ENCODE results near the gene ZNF525. TPM values are rescaled to one million over a fixed set of nuclear protein-coding genes. Genes with fewer than 3 reads are reported as not detected.

The ZNF525 gene
- total and polyA plus RNA-seq, 4 donors, result 1.1 to 5.2 (median 1.4) TPM

DNA sequence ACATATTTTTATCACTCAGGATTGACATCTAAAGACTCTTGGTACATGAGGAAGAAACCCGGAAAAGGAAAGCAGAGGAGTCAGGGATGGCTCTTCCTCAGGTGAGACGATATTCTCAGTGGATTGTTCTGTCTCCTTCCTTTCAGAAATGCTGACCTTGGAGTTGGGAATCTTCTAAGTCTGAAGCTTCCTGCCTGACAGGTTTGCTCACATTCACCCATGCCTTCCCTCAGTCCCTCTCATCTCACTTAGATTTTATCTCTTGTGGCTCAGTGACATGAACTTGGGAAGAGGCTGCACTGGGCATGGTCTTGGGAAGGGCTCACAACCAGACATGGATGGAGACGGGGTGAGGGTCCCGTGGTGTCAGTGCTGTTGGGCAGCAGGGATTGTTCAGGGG lies 6.7 kb downstream of the ZNF525 start (continued):
- no peak for TF ChIP-seq JUND (IDR thresholded peaks at IDR 0.05)
- no peak for TF ChIP-seq ATF3 (IDR thresholded peaks at IDR 0.05)
- TF ChIP-seq GABPA (IDR thresholded peaks at IDR 0.05 in 1 of 2, conservative IDR thresholded peaks at IDR 0.05 in 1 of 2), result no peak
- TF ChIP-seq RXRA (IDR thresholded peaks at IDR 0.05), result no peak

GRCh38 chr19:53374288-53374687 lies 8.8 kb downstream of the ZNF525 start:
- WGBS, result 76% methylated on average over 3 of the region's 3 CpGs
- no peak for DNase-seq (ENCODE audit: low spot score)
- H3K36me3 ChIP-seq (ENCODE audit: control insufficient read depth in 4 of 4, insufficient read depth in 3 of 4, low read depth in 1 of 4, low read length in 3 of 4), result peaks cover 4 to 16% (median 12%) of the 10 kb centered on the region in 4 donors

More at GRCh38 chr19:53374288-53374687, 8.8 kb downstream of the ZNF525 start:
- TF ChIP-seq FOXA1 (IDR thresholded peaks at IDR 0.05) (no peak), CTCF (IDR thresholded peaks at IDR 0.05; ENCODE audit: low read depth, low read length, missing input control) (no peak), REST (IDR thresholded peaks at IDR 0.05) (no peak), HNF4A (conservative IDR thresholded peaks at IDR 0.05) (no peak), YY1 (IDR thresholded peaks at IDR 0.05) (no peak), GABPA (IDR thresholded peaks at IDR 0.05 in 1 of 2, conservative IDR thresholded peaks at IDR 0.05 in 1 of 2) (no peak), RAD21 (IDR thresholded peaks at IDR 0.05) (no peak), SP1 (IDR thresholded peaks at IDR 0.05) (no peak), FOXA2 (IDR thresholded peaks at IDR 0.05) (no peak), JUND (IDR thresholded peaks at IDR 0.05) (no peak)
- TF ChIP-seq, protein P1, sequence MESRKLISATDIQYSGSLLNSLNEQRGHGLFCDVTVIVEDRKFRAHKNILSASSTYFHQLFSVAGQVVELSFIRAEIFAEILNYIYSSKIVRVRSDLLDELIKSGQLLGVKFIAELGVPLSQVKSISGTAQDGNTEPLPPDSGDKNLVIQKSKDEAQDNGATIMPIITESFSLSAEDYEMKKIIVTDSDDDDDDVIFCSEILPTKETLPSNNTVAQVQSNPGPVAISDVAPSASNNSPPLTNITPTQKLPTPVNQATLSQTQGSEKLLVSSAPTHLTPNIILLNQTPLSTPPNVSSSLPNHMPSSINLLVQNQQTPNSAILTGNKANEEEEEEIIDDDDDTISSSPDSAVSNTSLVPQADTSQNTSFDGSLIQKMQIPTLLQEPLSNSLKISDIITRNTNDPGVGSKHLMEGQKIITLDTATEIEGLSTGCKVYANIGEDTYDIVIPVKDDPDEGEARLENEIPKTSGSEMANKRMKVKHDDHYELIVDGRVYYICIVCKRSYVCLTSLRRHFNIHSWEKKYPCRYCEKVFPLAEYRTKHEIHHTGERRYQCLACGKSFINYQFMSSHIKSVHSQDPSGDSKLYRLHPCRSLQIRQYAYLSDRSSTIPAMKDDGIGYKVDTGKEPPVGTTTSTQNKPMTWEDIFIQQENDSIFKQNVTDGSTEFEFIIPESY (IDR thresholded peaks at IDR 0.05), result no peak
- Histone ChIP-seq H3K27me3 (ENCODE audit: control insufficient read depth in 4 of 4, insufficient read depth in 4 of 4, low read length in 3 of 4) (no peaks in the 10 kb centered on the region), H3K4me1 (ENCODE audit: control insufficient read depth in 4 of 4, insufficient read depth in 4 of 4, low read length in 3 of 4) (no peaks in the 10 kb centered on the region), H3K9me3 (ENCODE audit: control insufficient read depth in 4 of 4, low read length in 3 of 4) (peaks cover 6 to 22% (median 11%) of the 10 kb centered on the region in 4 donors), H3K4me3 (ENCODE audit: low read depth in 1 of 3, low read length in 3 of 3) (no peak overlapping the region), H3K27ac (ENCODE audit: low read depth in 1 of 2, low read length in 2 of 2) (no peak overlapping the region), H3K9ac (ENCODE audit: low read depth in 1 of 2, low read length in 2 of 2) (no peak overlapping the region)

Measured in liver (tissue), 9 donors.